HepG2 (cell line): ENCODE data around the gene TCF23. TPM values are rescaled to one million over a fixed set of nuclear protein-coding genes. Genes with fewer than 3 reads are reported as not detected.

Source experiments
- ATRX ChIP-seq: sonication (generic); formaldehyde crosslinking; IDR thresholded peaks from 2 replicates; pipeline ENCODE4 v1.4.0; 2020; ENCODE audit warnings: missing genetic modification reagents, borderline replicate concordance
- CREB1 ChIP-seq, 2 experiments: fragments of 450-650 bp in 1 of 2; IDR thresholded peaks; 2 replicates each; pipeline ENCODE4 v1.6.1; 2016 to 2017; ENCODE audit warnings: control low read depth in 1 of 2, mild to moderate bottlenecking in 1 of 2, missing compliant biosample characterization in 1 of 2, missing genetic modification characterization in 1 of 2
- MAF1 ChIP-seq: sonication (generic); formaldehyde crosslinking; IDR thresholded peaks from 2 replicates; pipeline ENCODE4 v1.5.0; 2020; ENCODE audit warnings: missing genetic modification reagents, borderline replicate concordance
- MTF2 ChIP-seq: sonication (generic); formaldehyde crosslinking; IDR thresholded peaks from 2 replicates; pipeline ENCODE4 v1.5.0; 2020; ENCODE audit warnings: missing genetic modification reagents, borderline replicate concordance
- NFE2L1 ChIP-seq: sonication (generic); formaldehyde crosslinking; IDR thresholded peaks from 2 replicates; pipeline ENCODE4 v1.4.0; 2020; ENCODE audit warnings: missing genetic modification reagents, mild to moderate bottlenecking, borderline replicate concordance
- RFX5 ChIP-seq: IDR thresholded peaks from 2 replicates; pipeline ENCODE4 v1.6.1; 2011; ENCODE audit warnings: low read depth, low read length, improper control_type of control experiment
- SETDB1 ChIP-seq: sonication (generic); formaldehyde crosslinking; IDR thresholded peaks from 2 replicates; pipeline ENCODE4 v1.5.1; 2020; ENCODE audit warnings: missing genetic modification reagents, mild to moderate bottlenecking, borderline replicate concordance
- ZFP1 ChIP-seq: IDR thresholded peaks from 2 replicates; pipeline ENCODE4 v1.6.1; 2016
- ZNF12 ChIP-seq: sonication (generic); formaldehyde crosslinking; IDR thresholded peaks from 2 replicates; pipeline ENCODE4 v1.5.0; 2020; ENCODE audit warnings: missing genetic modification reagents
- ZNF143 ChIP-seq: sonication (generic); formaldehyde crosslinking; IDR thresholded peaks from 2 replicates; pipeline ENCODE4 v1.4.0; 2020; ENCODE audit warnings: missing genetic modification reagents
- ZNF235 ChIP-seq: sonication (generic); formaldehyde crosslinking; IDR thresholded peaks from 2 replicates; pipeline ENCODE4 v1.8.1; 2023; ENCODE audit warnings: mild to moderate bottlenecking, missing genetic modification reagents, borderline replicate concordance
- ZNF337 ChIP-seq: sonication (generic); formaldehyde crosslinking; IDR thresholded peaks from 2 replicates; pipeline ENCODE4 v1.5.1; 2020; ENCODE audit warnings: missing genetic modification reagents, low read depth, mild to moderate bottlenecking, borderline replicate concordance
- ZNF678 ChIP-seq: sonication (generic); formaldehyde crosslinking; IDR thresholded peaks from 2 replicates; pipeline ENCODE4 v1.4.0; 2020; ENCODE audit warnings: mild to moderate bottlenecking, missing genetic modification reagents
- ZSCAN22 ChIP-seq: sonication (generic); formaldehyde crosslinking; IDR thresholded peaks from 2 replicates; pipeline ENCODE4 v1.4.0; 2020; ENCODE audit warnings: mild to moderate bottlenecking, missing genetic modification reagents
- polyA plus RNA-seq, 8 experiments: library from polyadenylated mRNA; depleted of rRNA in 3 of 8; stranded (reverse) in 7 of 8; unstranded in 1 of 8; fragments of >200 nt; fragmentation: Illumina TruSeq in 4 of 8; extraction: Trizol in 4 of 8; gene quantifications; 2 replicates each; pipeline versions ENCODE4 v1.2.1 to v1.2.3, GENCODE V29; 2011 to 2016; ENCODE audit warnings: low read depth in 4 of 8, missing spikeins in 1 of 8, mixed read lengths in 1 of 8; ENCODE audit not compliant: insufficient read depth in 1 of 8
- total RNA-seq, 5 experiments: library from RNA; depleted of rRNA; stranded (reverse); fragments of >200 nt; fragmentation: Illumina TruSeq; extraction: Trizol; gene quantifications; 2 replicates each; pipeline ENCODE4 v1.2.3, GENCODE V29; 2016; ENCODE audit warnings: low read depth in 1 of 5
- TF ChIP-seq, protein P1 (sequence below): sonication (generic); formaldehyde crosslinking; conservative IDR thresholded peaks from 2 replicates; pipeline ENCODE4 v1.8.0; 2022; ENCODE audit warnings: mild to moderate bottlenecking, moderate library complexity, missing genetic modification reagents
- TF ChIP-seq, protein P2 (sequence below): sonication (generic); formaldehyde crosslinking; IDR thresholded peaks from 2 replicates; pipeline ENCODE4 v1.8.1; 2023; ENCODE audit warnings: mild to moderate bottlenecking, inconsistent platforms, moderate library complexity, missing genetic modification reagents, borderline replicate concordance
- TF ChIP-seq, protein P3 (sequence below): sonication (generic); formaldehyde crosslinking; IDR thresholded peaks from 2 replicates; pipeline ENCODE4 v1.4.0; 2020; ENCODE audit warnings: missing genetic modification reagents, mild to moderate bottlenecking, borderline replicate concordance
- TF ChIP-seq, protein P4 (sequence below): sonication (generic); formaldehyde crosslinking; IDR thresholded peaks from 2 replicates; pipeline ENCODE4 v1.8.1; 2023; ENCODE audit warnings: missing genetic modification reagents, inconsistent platforms, borderline replicate concordance
- TF ChIP-seq, protein P5 (sequence below): sonication (generic); formaldehyde crosslinking; conservative IDR thresholded peaks from 2 replicates; pipeline ENCODE4 v1.4.0; 2020; ENCODE audit warnings: missing genetic modification reagents

Gene TCF23
- total and polyA plus RNA-seq, 2 of the 13 experiments (the other 11 are each of a cell fraction or from before 2014, with no cell fraction given), result 0.02 to 1.4 TPM

GRCh38 chr2:27152102-27152795, 3.4 kb downstream of the TCF23 start (continued):
- TF ChIP-seq, protein P1, sequence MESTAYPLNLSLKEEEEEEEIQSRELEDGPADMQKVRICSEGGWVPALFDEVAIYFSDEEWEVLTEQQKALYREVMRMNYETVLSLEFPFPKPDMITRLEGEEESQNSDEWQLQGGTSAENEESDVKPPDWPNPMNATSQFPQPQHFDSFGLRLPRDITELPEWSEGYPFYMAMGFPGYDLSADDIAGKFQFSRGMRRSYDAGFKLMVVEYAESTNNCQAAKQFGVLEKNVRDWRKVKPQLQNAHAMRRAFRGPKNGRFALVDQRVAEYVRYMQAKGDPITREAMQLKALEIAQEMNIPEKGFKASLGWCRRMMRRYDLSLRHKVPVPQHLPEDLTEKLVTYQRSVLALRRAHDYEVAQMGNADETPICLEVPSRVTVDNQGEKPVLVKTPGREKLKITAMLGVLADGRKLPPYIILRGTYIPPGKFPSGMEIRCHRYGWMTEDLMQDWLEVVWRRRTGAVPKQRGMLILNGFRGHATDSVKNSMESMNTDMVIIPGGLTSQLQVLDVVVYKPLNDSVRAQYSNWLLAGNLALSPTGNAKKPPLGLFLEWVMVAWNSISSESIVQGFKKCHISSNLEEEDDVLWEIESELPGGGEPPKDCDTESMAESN (CRISPR knock-in tag), result no peak
- TF ChIP-seq, protein P2, sequence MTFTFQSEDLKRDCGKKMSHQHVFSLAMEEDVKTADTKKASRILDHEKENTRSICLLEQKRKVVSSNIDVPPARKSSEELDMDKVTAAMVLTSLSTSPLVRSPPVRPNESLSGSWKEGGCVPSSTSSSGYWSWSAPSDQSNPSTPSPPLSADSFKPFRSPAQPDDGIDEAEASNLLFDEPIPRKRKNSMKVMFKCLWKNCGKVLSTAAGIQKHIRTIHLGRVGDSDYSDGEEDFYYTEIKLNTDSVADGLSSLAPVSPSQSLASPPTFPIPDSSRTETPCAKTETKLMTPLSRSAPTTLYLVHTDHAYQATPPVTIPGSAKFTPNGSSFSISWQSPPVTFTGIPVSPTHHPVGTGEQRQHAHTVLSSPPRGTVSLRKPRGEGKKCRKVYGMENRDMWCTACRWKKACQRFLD, result no peak
- no peak for TF ChIP-seq ZNF12
- no peak for TF ChIP-seq ZSCAN22 (CRISPR knock-in tag)
- no peak for TF ChIP-seq ZNF678 (CRISPR knock-in tag)
- TF ChIP-seq RFX5, result no peak
- TF ChIP-seq, protein P3, sequence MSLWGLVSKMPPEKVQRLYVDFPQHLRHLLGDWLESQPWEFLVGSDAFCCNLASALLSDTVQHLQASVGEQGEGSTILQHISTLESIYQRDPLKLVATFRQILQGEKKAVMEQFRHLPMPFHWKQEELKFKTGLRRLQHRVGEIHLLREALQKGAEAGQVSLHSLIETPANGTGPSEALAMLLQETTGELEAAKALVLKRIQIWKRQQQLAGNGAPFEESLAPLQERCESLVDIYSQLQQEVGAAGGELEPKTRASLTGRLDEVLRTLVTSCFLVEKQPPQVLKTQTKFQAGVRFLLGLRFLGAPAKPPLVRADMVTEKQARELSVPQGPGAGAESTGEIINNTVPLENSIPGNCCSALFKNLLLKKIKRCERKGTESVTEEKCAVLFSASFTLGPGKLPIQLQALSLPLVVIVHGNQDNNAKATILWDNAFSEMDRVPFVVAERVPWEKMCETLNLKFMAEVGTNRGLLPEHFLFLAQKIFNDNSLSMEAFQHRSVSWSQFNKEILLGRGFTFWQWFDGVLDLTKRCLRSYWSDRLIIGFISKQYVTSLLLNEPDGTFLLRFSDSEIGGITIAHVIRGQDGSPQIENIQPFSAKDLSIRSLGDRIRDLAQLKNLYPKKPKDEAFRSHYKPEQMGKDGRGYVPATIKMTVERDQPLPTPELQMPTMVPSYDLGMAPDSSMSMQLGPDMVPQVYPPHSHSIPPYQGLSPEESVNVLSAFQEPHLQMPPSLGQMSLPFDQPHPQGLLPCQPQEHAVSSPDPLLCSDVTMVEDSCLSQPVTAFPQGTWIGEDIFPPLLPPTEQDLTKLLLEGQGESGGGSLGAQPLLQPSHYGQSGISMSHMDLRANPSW (CRISPR knock-in tag), result no peak
- no peak for TF ChIP-seq ZFP1 (CRISPR knock-in tag)
- no peak for TF ChIP-seq NFE2L1 (CRISPR knock-in tag)
- TF ChIP-seq CREB1 (IDR thresholded peaks at IDR 0.05), result no peak
- no peak for TF ChIP-seq CREB1 (CRISPR knock-in tag; IDR thresholded peaks at IDR 0.05)
- TF ChIP-seq, protein P4, sequence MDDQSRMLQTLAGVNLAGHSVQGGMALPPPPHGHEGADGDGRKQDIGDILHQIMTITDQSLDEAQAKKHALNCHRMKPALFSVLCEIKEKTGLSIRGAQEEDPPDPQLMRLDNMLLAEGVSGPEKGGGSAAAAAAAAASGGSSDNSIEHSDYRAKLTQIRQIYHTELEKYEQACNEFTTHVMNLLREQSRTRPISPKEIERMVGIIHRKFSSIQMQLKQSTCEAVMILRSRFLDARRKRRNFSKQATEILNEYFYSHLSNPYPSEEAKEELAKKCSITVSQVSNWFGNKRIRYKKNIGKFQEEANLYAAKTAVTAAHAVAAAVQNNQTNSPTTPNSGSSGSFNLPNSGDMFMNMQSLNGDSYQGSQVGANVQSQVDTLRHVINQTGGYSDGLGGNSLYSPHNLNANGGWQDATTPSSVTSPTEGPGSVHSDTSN, result no peak
- TF ChIP-seq ZNF235 (CRISPR knock-in tag), result no peak
- TF ChIP-seq ZNF143 (CRISPR knock-in tag), result 0 out of 2 replicates have a peak, but pooled peaks have one; percentile 19
- TF ChIP-seq MAF1 (CRISPR knock-in tag), result no peak
- no peak for TF ChIP-seq ZNF337 (CRISPR knock-in tag)
- no peak for TF ChIP-seq SETDB1 (CRISPR knock-in tag)
- no peak for TF ChIP-seq ATRX
- TF ChIP-seq, protein P5, sequence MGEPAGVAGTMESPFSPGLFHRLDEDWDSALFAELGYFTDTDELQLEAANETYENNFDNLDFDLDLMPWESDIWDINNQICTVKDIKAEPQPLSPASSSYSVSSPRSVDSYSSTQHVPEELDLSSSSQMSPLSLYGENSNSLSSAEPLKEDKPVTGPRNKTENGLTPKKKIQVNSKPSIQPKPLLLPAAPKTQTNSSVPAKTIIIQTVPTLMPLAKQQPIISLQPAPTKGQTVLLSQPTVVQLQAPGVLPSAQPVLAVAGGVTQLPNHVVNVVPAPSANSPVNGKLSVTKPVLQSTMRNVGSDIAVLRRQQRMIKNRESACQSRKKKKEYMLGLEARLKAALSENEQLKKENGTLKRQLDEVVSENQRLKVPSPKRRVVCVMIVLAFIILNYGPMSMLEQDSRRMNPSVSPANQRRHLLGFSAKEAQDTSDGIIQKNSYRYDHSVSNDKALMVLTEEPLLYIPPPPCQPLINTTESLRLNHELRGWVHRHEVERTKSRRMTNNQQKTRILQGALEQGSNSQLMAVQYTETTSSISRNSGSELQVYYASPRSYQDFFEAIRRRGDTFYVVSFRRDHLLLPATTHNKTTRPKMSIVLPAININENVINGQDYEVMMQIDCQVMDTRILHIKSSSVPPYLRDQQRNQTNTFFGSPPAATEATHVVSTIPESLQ (CRISPR knock-in tag), result no peak
- TF ChIP-seq MTF2 (CRISPR knock-in tag), result no peak
